ENCODE data around the gene CLHC1.
"Not testable (repeated sequence)": the region's sequence is repeated elsewhere in the genome, so short reads cannot be mapped to it uniquely, and the experiment has no call there.

The CLHC1 gene

DNA sequence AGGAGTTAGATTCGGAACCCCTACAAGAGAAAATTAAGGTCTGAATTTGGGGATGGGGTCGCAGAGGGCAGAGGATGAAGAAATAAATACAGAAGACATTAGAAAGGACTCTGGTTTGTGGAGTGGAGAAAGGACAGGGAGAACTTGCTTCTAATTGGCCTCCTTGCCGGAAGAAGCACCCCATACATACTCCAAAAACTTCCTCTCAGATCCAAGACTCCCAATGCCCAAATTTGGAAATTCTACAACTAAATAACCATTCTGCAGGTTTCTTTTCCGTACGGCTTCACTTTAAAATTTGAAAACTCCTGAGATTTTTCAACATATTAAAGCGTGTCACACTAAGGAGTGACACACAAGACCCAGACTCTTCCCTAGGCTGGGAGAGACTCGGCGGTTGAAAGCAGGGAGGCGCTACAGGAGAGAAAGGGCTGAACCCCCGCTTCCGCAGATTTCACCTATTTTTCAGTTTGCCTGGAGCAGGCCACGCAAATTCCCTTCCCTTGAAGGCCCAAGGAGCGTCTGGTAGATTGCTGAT lies 478 bp downstream of the CLHC1 start:
- peak in 1 of 2 donors; percentile 11 for DNase-seq

DNA sequence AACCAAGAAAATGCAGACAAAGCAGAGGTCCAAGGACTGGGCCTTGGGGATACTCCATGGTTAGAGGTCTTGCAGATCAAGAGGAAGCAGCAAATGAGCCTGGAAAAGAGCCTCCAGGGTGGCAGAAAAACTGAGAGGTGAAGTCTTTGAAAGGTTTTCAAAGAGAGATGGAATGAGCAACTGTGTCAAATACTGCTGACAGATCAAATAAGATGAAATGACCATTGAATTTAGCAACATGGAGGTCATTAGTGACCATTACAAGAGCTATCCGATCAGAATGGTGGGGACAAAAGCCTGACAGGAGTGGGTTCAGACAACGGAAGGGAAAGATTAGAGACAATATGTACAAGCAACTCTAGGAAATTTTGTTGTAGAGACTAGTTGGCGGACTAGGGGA lies 1.5 kb downstream of the CLHC1 start:
- DNase-seq, result no peak

DNA sequence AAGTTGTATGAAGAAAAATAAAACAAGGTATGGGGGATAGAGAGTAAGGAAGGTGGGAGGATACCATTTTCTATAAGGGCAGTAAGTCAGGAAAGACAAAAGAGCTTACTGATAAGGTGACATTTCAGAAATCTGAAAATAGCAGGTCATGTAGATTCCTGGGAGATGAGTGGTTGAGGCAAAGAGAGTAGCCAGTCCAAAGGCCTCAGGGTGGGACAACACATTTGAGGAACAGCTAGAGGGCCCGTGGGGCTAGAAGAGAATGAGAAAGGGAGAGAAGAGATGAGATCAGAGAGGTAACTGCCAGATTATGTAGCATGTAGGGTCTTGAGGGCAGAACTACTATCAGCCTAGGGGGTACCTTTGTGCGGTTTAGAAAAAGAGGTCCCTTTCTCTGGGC lies 2.9 kb downstream of the CLHC1 start:
- DNase-seq, result no peak

DNA sequence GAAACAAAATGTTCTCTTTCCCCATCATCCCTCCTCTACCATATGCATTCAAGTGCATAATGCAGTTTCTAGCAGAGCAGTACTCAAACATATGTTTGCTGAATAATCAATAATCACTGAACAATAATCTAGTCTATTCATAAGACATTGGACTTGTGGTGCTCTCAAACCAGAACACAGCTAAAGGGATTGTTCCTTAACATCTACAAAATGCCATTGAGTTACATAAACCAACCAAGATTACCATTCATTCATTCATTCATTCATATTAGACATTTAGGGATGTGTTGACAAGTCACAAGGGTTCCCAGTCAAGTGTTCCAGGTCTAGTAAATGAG lies 3.9 kb downstream of the CLHC1 start:
- no peak for DNase-seq

DNA sequence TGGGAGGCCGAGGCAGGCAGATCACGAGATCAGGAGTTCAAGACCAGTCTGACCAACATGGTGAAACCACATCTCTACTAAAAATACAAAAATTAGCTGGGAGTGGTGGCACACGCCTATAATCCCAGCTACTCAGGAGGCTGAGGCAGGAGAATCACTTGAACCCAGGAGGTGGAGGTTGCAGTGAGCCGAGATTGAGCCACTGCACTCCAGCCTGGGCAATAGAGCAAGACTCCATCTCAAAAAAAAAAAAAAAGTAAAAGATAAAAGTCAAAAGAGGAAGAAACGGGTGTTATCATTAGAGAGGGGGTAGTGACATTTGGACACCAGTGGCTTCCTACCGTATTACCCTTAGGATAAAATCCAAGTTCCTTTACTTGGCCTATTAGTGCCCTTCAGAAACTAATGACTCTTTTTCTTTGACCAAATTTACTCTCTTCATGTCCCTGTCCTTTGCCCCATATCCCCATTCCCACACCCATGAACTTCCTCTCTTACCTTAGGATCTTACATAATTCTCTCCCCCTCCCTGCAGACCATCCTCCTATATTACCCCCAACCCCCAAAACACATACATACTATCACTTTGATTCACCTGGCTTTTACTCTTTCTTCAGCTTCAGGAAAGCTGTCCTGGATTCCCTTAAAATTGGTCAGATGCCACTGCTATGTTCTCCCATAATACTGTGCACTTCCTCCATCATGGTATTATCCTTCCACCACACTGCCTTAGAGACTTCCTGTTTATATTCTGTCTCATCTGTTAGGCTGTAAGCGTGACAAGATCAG lies 4.5 kb downstream of the CLHC1 start:
- DNase-seq, result not testable (repeated sequence)

DNA sequence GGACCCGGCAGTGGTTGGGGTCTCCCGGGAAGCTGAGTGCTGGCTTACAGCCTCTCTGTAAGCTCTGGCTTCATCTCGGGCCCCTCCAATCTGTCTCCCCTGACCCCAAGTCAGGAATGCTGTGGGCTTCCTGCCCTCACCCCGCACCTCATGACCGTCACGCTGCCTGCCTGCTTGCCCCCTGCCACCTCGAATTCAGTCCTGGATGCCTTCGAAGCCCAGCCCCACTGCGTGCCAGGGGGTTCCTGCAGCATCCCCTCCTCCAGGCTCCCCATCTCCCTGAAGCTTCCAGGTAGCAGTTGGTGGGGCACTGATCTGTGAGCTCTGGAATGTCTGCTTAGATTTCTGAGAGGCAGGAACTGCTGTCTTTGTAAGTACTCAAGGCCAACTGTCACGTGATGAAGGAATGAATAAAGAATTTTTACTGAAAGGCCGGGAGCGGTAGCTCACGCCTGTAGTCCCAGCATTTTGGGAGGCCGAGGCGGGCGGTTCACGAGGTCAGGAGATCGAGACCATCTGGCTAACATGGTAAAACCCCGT lies 6.5 kb downstream of the CLHC1 start:
- no peak for DNase-seq

DNA sequence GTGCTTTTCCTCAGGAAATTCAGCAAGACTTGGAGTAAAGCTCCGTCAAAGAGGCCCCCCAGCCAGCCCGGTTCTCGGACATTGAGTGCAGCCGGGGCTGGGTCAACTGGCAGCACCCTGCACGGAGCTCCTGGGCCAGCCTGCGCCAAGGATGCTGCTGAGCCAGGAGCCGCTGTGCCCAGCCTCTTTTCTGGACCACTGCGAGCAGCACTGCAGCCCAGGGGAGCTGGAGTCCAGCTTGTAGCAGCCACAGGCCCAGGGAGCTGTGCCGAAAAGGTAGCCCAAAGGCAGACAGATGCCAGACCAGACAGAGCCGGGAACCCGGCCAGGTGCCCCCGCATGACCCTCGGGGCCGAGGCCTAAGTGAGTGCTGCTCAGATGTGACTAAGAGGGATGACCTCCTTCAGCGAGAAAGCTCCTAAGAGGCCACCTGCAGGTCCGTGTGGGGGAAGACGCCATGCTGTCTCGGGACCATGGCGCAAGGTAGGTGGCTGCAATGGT lies 7.3 kb downstream of the CLHC1 start:
- peak in 1 of 2 donors; percentile 3 for DNase-seq

DNA sequence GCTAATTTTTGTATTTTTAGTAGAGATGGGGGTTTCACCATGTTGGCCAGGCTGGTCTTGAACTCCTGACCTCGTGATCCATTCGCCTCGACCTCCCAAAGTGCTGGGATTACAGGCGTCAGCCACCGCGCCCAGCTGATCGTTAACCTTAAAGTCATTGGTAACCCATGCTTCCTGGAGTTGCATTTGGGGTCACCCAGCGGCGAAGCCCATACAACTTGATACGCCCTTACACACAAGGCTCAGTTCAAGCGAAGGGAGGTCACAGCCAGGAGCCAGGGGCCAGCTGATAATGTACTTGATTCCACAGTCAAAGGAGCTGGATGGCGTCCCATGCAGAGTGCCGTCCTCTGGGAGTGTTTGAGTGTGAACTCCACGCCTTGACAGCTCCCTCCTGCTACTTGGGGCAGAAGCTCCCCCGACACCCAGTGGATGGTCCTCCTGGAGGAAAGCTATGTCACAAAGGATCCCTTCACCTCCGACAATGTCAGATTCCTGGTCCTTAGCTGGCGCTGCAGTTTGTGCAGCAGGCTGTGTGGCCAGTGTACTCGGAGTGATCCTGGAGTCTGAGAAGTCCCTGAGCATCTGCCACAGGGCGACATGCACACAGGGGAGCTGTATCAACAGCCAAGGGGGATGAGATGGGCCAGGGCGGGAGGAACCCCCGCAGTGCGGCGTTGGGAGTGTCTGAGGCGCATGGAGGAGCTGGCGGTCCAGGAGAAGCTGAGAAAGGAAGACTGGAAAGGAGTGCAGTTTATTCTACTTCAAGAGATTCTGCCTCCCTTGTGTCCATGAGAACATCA lies 7.9 kb downstream of the CLHC1 start:
- DNase-seq, result no peak

DNA sequence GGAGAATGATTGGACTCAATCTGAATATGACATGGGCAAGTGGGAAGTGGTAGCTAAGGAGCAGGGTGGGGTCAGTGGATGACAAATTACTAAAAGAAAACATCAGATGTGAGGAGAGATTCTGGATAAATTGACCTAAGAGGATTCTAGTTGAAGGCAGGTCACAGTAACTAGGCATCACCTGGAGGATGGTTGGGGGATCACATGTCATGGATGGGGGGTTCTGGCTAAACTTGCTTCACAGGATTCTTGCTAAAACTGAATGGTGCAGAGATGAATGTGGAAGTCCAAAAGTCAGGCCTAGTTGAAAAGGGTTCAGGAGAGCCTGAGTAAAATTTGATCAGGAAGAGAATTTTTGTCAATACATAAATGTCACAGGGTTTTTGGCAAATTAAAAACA lies 18.3 kb downstream of the CLHC1 start:
- DNase-seq, result no peak

DNA sequence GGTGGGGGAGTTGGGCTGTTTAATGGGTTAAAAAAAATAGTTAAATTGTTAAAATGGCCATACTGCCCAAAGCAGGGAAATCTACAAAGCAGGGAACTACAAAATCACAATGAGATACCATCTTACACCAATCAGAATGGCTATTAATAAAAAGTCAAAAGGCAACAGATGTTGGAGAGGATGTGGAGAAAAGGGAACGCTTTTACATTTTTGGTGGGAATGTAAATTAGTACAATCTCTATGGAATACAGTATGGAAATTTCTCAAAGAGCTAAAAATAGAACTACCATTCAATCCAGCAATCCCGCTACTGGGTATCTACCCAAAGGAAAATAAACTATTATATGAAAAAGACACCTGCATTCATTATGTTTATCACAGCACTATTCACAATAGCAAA lies 27.1 kb downstream of the CLHC1 start:
- DNase-seq, result no peak

DNA sequence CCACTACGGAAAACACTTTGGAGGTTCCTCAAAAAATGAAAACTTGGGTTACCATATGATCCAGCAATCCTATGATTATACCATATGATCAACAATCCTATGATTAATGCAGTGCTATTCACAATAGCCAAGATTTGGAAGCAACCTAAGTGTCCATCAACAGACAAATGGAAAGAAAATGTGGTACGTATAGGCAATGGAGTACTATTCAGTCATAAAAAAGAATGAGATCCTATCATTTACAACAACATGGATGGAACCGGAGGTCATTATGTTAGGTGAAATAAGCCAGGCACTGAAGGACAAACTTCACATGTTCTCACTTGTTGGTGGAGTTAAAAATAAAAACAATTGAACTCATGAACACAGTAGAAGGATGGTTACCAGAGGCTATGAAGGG lies 27.6 kb downstream of the CLHC1 start:
- DNase-seq, result no peak

DNA sequence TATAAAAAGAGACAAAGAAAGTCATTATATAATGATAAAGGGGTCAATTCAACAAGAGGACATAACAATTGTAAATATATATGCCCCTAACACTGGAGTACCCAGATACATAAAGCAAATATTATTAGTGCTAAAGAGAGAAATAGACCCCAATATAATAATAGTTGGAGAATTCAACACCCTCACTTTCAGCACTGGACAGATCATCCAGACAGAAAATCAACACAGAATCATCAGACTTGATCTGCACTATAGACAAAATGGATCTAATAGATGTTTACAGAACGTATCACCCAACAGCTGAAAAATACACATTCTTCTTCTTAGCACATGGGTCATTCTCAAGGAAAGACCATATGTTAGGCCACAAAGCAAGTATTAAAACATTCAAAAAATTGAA lies 31.7 kb downstream of the CLHC1 start:
- DNase-seq, result no peak

DNA sequence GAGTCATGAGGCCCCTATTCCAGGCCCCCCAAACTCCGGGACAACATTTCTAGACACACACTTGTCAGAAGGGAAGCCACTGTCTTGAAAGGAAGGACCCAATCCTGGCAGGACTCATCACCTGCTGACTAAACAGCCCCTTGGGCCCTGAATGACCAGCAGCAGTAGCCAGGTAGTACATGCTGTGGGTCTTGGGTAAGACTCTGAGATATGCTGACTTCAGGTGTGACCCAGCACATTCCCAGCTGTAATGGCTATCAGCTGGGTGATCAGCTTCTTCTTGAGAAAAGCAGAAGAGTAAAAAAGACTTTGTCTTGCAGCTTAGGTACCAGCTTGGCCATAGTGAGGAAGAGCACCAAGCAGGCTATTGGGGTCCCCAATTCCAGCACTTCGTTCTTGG lies 35.6 kb downstream of the CLHC1 start:
- DNase-seq, result no peak

DNA sequence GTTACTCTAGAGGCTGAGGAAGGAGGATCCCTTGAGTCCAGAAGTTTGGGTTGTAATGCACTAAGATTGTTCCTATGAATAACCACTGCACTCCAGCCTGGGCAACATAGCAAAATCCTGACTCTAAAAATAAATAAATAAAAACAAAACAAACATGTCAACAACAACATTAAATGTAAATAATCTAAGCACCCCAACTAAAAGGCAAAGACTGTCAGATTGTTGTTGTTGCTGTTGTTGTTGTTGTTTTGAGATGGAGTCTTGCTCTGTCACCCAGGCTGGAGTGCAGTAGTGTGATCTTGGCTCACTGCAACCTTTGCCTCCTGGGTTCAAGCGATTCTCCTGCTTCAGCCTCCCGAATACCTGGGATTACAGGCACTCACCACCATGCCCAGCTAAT lies 40.2 kb downstream of the CLHC1 start:
- not testable (repeated sequence) for DNase-seq

DNA sequence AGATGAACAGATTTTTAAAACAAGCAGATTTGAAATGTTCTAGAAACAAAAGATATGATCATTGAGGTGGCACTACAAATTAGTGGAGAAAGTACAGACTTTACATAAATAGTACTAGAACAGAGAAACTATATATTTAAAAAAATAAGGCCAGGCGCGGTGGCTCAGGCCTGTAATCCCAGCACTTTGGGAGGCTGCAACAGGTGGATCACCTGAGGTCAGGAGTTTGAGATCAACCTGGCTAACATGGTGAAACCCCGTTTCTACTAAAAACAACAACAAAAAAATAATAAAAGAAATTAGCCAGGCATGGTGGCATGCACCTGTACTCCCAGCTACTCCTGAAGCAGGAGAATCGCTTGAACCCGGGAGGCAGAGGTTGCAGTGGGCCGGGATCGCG lies 45.3 kb downstream of the CLHC1 start:
- DNase-seq, result not testable (repeated sequence)

DNA sequence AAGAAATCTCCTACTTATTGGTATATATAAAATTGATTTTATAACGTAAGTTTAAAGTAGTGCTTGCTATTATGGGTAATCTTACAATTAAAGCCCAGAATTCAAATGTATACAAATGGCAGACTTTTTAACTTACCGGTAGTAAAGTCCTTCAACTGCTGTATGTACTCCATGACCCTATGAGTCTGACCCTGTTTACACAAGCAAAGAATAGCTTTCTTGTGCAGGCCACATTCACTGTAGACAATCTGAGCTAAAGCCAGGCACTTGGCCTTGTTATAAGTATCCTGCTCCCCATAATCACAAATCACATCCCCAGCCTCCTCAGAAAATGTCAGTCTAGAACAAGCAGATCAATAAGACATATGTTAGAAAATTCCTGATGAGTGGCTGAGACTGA lies 51.7 kb downstream of the CLHC1 start:
- DNase-seq, result no peak

DNA sequence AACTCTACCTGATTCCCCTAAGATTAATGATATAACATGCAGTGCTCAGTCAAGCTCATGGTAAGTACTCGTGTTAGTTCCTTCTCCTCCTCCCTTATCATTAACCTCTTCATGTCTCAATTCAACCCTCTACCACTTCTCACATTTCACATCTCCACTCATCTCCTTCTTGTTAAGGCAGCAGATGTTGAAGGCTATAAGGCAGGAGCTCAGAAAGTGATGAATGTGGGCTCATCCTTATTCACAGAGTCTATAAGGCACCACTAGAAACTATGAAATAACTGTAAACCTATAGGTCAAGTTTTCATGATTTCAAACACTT lies 56.0 kb downstream of the CLHC1 start:
- no peak for DNase-seq

DNA sequence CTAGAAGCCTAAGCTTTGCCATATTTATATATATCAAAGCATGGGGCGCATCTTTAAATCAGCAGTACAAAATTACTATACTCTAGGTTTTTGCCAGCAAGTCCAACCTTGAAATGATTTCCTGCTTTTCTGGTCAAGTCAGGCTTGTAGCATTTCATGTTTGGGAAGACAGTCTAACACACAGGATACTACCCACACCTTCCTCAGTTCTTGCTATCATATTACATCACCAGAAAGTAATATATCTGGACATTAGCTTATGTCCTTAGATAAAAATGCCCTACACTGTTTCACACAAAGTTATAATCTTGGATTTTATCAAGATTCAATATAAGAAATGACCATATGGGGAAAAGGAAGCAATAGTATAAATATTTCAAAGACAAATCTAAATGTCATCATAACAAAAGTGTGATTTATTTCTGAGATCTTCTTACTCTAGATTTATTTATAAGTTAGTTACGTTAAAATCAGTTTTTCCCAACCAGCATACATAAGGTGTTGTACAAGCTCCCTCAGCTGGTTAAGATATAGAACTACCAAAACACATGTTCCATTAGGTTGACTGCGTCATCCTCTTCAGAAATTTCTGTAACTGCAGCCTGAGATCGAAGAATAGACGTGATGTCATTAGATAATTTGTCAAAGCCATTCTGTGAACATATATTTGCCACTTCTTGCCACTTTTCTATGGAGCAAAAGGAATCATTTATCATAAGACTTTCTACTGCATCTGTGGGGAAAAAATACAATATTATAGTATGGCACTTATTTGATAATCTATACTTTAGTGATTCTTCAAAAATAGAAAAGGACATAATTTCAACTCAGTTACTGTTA lies 56.6 kb downstream of the CLHC1 start:
- peak in 1 of 2 donors; percentile 69 for DNase-seq

DNA sequence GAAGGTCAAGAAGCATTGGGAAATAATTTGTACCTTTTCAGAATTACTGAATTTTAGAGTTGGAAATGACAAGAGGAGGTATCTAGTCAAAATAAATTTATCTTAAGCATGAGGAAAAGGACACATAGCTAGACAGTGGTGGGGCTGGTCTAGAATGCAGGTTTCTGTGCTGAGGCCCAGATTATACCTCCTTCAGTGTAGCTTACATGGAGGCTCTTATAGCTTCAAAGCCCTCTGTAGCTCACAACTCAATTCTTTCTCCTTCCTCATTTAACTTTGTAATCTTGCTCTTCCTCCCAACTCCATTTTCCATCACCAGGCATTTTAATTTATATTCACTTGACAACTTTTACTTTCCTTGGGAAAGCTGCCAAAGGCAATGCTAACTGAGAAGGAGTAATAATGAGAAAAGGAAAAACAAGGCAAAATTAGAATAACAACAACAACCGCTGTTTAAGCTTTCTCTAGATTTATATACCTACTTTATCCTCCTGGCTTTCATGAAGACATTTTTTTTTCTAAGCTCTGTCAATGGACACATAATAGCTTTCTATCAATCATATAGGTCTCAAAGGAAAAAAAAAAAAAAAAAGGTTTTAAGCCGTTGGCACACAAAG lies 58.5 kb downstream of the CLHC1 start:
- DNase-seq, result no peak

DNA sequence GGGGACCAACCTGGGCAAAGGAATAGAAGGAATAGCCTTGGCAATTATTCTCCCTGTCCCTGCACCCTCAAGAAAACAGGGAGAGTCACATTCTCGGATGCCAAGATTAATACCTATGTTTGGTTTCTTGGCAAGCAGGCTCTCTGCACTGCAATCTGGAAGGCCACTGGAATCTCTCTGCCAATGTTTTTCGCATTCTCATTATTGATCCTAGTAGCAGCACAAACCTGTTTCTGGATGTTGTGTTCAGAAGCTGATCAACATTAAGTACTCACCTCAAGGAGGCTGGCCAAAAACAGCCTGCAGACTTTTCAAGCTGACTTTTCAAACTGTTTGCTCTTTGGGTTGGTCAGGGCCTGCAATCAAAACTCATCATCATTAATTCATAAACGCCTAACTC lies 62.2 kb downstream of the CLHC1 start:
- DNase-seq, result no peak

DNA sequence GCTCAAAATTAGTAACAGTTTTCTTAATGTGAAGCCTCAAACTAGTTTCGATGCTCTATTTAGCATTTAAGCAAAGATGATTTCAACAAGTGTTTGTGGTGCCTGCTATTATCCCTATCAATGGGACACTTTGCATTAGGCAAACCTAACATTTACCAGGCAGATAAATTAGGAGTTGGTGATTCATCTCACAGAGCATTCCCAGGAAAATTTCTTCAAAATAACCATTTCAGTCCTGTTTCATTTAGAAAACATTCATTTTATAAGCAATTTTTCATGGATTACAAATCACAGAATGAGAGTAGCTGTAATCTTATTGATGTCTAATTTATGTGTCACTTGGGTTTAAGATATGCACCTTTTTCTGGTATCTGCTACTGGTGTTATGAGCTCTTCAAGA lies 62.7 kb downstream of the CLHC1 start:
- no peak for DNase-seq

Measured in hippocampal formation (tissue), 2 donors.